ENCODE results near the gene PRPSAP1. TPM values are rescaled to one million over a fixed set of nuclear protein-coding genes. Genes with fewer than 3 reads are reported as not detected.

Gene PRPSAP1
- total and polyA plus RNA-seq, 2 of the 8 experiments (the other 6 are each of a cell fraction or from before 2014, with no cell fraction given): 32.0 to 54.2 TPM

DNA sequence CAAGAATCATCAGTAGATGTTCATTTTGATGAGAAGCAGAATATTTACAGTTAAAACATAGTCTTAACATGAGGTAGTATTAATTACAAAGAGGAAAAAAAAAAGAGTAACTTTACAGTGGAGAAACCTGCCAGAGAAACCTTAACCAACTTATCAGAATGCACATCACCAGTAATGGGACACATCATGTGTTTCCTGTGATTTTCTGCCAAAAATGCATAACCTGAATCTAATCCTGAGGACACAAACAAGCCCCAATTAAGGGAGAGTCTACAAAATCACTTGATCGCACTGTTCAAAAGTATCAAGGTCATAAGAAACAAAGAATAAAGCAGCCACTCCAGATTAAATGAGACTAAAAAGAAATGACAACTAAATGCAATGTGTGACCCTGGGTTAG is 27.4 kb downstream of the PRPSAP1 start (continued):
- TF ChIP-seq ASH2L (IDR thresholded peaks at IDR 0.05; ENCODE audit: low read length) (no peak), EGR1 (IDR thresholded peaks at IDR 0.05; ENCODE audit: borderline replicate concordance, low read depth, low read length) (no peak), TAF1 (IDR thresholded peaks at IDR 0.05; ENCODE audit: low read depth, low read length) (no peak), PHF8 (conservative IDR thresholded peaks at IDR 0.05; ENCODE audit: low read depth, low read length) (no peak), KDM1A (IDR thresholded peaks at IDR 0.05; ENCODE audit: borderline replicate concordance, low read length) (no peak), TAF7 (optimal IDR thresholded peaks at IDR 0.05; ENCODE audit: borderline replicate concordance, low read depth, low read length) (no peak), SP2 (IDR thresholded peaks at IDR 0.05; ENCODE audit: low read length) (no peak), CBX5 (IDR thresholded peaks at IDR 0.05; ENCODE audit: low read depth, low read length) (no peak)
